Small intestine (tissue), 16 donors: ENCODE measurements around the gene PTER. TPM values are rescaled to one million over a fixed set of nuclear protein-coding genes. Genes with fewer than 3 reads are reported as not detected.

Experiments
- DNase-seq, 2 donors: peaks; one replicate each; pipeline versions ENCODE4 v3.0.0 to v3.0.0-alpha.2; 2013
- FAIRE-seq: peaks from 2 replicates; lab custom pipeline; 2012; peaks lifted over from hg19 to GRCh38; lab: Jason Lieb, UNC
- H3K27ac ChIP-seq, 3 donors: one replicate each; pipeline ENCODE4 v1.5.1; 2013; ENCODE audit warnings: low read length in 2 of 3, mild to moderate bottlenecking in 2 of 3, control low read depth in 1 of 3, inconsistent platforms in 1 of 3, low read depth in 1 of 3, moderate library complexity in 1 of 3
- H3K27me3 ChIP-seq, 3 donors: one replicate each; pipeline ENCODE4 v1.6.1; 2013; ENCODE audit warnings: low read length in 3 of 3, inconsistent platforms in 1 of 3; ENCODE audit not compliant: control insufficient read depth in 3 of 3, insufficient read depth in 3 of 3
- H3K36me3 ChIP-seq, 3 donors: one replicate each; pipeline ENCODE4 v1.6.1; 2013; ENCODE audit warnings: low read length in 3 of 3, inconsistent platforms in 1 of 3, low read depth in 1 of 3, mild to moderate bottlenecking in 1 of 3, moderate library complexity in 1 of 3; ENCODE audit not compliant: control insufficient read depth in 3 of 3, insufficient read depth in 2 of 3
- H3K4me1 ChIP-seq, 3 donors: one replicate each; pipeline ENCODE4 v1.6.1; 2013; ENCODE audit warnings: low read length in 2 of 3, inconsistent platforms in 1 of 3, low read depth in 1 of 3, mild to moderate bottlenecking in 1 of 3, moderate library complexity in 1 of 3; ENCODE audit not compliant: control insufficient read depth in 3 of 3, insufficient read depth in 2 of 3
- H3K4me3 ChIP-seq, 3 donors: one replicate each; pipeline ENCODE4 v1.5.1; 2013; ENCODE audit warnings: low read length in 3 of 3, control low read depth in 1 of 3, inconsistent platforms in 1 of 3, low read depth in 1 of 3, mild to moderate bottlenecking in 1 of 3, moderate library complexity in 1 of 3
- H3K9me3 ChIP-seq, 2 donors: one replicate each; pipeline ENCODE4 v1.6.1; 2013; ENCODE audit warnings: low read depth in 1 of 2, low read length in 1 of 2; ENCODE audit not compliant: control insufficient read depth in 2 of 2, insufficient read depth in 1 of 2
- WGBS, 3 donors: extraction: QIAGEN DNeasy Blood & Tissue Kit; methylation state at CpG; one replicate each; pipeline ENCODE4 v1.1.7; 2013; 5-methylcytosine and 5-hydroxymethylcytosine counted together
- long read RNA-seq, 10 donors: transcript quantifications; one replicate each; lab custom pipeline, GENCODE V29; 2026
- polyA plus RNA-seq, 4 donors: library from polyadenylated mRNA; stranded (reverse) in 3 of 4; unstranded in 1 of 4; fragments of 200-250 nt in 3 of 4; fragments of 120-200 nt in 1 of 4; gene quantifications; one replicate each; pipeline versions ENCODE4 v1.2.1 to v1.2.3, GENCODE V29; 2013
- donor health status: healthy with polysubstance abuse.
- donor health status: control.
- donor health status: control.
- donor health status: Bipolar disorder and iron deficiency.
- donor health status: healthy.

Gene PTER, protein sequence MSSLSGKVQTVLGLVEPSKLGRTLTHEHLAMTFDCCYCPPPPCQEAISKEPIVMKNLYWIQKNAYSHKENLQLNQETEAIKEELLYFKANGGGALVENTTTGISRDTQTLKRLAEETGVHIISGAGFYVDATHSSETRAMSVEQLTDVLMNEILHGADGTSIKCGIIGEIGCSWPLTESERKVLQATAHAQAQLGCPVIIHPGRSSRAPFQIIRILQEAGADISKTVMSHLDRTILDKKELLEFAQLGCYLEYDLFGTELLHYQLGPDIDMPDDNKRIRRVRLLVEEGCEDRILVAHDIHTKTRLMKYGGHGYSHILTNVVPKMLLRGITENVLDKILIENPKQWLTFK
- 10 to 100 TPM in 3 of 4 donors, 1 to 10 TPM in 1; 7.8 to 12.4 (median 10.6) TPM for polyA plus RNA-seq
- long read RNA-seq, donor 1, partial matches to known transcripts: 0 of 3 reads
- long read RNA-seq, donor 1, other reads (novel, unspliced or antisense): 0 of 3 reads
- long read RNA-seq, donor 2: 0 reads
- long read RNA-seq, donor 3, partial matches to known transcripts: 0 of 1 reads
- long read RNA-seq, donor 3, other reads (novel, unspliced or antisense): 0 of 1 reads
- long read RNA-seq, donor 4: 0 reads
- long read RNA-seq, donor 5: 0 reads
- long read RNA-seq, donor 6, partial matches to known transcripts: 0 of 1 reads
- long read RNA-seq, donor 6, other reads (novel, unspliced or antisense): 0 of 1 reads
- long read RNA-seq, donor 7: 0 reads
- long read RNA-seq, donor 8: 0 reads
- long read RNA-seq, donor 9: 0 reads
- long read RNA-seq, donor 10, partial matches to known transcripts: 0 of 1 reads
- long read RNA-seq, donor 10, other reads (novel, unspliced or antisense): 0 of 1 reads

DNA sequence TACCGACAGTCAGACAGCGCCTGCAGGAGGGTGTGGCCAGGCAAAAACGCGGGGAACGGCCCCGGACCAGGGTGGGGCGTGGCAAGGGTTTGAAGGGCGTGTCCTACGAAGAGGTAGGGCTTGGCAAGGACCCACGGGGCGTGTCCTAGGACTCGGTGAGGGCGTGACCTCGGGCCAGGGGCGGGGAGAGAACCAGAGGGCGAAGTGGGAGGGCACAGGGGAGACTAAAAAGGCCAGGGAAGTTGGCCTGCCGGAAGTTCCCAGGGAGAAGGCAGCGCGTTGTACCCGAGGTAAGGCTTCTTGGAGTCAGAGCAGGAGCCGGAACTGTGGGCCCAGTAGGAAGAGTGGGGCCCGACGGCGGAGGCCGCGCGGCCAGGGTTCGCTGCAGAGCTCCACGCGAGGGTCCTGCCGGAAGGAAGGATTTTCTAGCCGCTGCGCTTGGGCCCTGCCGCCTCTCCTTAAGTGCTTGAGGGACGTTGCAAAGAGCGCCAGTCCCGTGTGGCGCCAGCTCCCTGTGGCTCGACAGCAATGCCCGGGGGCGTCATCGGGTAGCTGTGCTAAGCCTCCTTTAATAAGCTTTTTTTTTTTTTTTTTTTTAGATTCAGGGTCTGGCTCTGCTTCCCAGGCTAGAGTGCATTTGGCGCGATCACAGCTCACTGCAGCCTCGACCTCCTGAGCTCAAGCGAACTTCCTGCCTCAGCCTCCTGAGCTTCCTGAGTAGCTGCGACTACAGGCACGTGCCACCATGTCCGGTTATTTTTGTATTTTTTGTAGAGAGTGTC, at the start of gene PTER:
Gene PTER (plus strand): TSS at position 253 of the 782 bp plus-strand sequence. CDS start 47,375 bp downstream, outside the sequence.
- Histone ChIP-seq H3K27me3 (peaks cover 0 to 2% (median 0%) of the 10 kb centered on the region in 3 donors), H3K4me1 (peaks cover 3 to 10% (median 8%) of the 10 kb centered on the region in 3 donors), H3K9me3 (no peaks in the 10 kb centered on the region), H3K27ac (peak within 1 kb of the TSS; percentile 77 to 95 (median 83)), H3K36me3 (no peaks in the 10 kb centered on the region), H3K4me3 (peak within 1 kb of the TSS; percentile 58 to 78 (median 72))
- 2 to 4% (median 2%) methylated on average over 42 to 49 of the region's 49 CpGs for WGBS, 3 donors
- no peak for FAIRE-seq
- peak; percentile 96 to 99 for DNase-seq

DNA sequence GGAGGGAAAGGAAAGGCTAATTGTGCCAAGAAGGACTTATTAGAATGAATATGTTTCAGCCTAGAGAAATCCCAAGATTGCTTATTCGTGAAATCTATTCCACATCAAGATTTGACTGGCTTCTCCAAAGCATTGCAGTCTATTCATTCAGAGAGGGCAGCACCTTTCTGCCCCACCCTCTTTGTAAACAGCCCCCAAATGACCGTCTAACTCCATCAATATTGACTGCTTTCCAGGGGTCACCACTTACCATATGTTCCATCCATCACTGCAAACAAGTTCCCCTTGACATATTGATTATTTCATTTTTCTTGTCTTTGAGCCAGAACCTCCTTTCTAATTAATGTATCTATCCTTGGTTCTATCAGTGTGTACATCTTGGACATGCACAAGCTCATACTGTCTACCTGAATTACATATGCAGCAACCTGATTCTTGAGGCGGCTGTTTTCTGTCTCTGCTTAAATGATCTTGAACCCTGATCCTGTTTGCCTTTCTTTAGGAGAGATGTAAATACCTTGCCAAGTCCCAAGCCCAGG, 44.2 kb upstream of the PTER start:
- Histone ChIP-seq H3K9me3 (no peaks in the 10 kb centered on the region), H3K27me3 (no peaks in the 10 kb centered on the region), H3K4me1 (no peaks in the 10 kb centered on the region), H3K4me3 (no peak overlapping the region), H3K27ac (no peak overlapping the region), H3K36me3 (no peaks in the 10 kb centered on the region)
- DNase-seq (no peak), FAIRE-seq (no peak)
- 31 to 55% (median 35%) methylated on average over 3 of the region's 3 CpGs for WGBS, 3 donors

DNA sequence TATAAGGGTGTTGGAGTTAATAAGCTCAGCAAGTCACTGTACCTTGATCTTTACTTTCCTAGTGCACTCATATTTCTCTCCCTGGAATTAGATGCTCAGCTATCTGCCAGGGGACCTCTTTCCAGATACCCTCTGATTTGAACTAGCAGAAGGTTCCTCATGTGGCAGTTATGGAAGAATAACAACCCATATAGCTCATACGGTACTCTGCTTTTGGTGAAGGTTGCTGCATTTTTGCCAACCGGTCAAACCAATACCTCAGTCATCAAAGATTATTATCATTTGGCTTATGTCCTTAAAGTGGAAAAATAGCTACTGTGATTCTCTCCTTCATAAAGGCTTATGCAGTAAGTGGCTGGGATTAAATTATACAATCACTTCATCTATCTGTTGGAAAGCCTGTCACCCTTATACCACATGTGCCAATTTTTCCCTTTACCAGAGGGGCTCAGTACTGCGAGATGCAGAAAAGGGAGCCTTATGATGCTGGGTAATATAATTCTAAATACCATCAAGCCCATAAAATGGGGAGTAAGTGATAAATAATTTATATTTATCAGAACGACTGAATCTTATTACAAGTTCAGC, 43.4 kb upstream of the PTER start:
- Histone ChIP-seq H3K9me3 (no peaks in the 10 kb centered on the region), H3K27me3 (no peaks in the 10 kb centered on the region), H3K27ac (no peak overlapping the region), H3K4me1 (no peaks in the 10 kb centered on the region), H3K4me3 (no peak overlapping the region), H3K36me3 (no peaks in the 10 kb centered on the region)
- no peak for DNase-seq
- 74 to 76% (median 76%) methylated on average over 4 of the region's 4 CpGs for WGBS, 3 donors
- FAIRE-seq: no peak

DNA sequence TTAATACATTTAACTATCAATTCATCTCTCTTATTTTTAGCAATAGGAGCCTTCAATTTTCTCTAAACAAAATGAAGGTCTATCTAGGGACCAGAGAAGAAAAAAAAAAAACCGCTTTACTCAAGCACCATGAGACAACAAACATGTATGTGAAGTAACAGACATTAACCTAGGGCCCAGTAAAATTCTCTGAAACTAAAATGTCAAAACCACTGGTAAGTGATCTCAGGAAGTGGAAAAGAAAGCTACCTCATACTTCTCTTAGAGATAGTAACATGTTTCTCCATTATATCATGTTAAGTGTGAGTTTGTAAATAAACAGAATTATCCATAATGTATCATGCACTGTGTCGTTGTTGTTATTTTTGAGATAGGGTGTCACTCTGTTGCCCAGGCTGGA, 35.4 kb upstream of the PTER start:
- no peaks in the 10 kb centered on the region for H3K4me1 ChIP-seq
- no peak for FAIRE-seq
- H3K27ac ChIP-seq: no peak overlapping the region
- peaks cover 0 to 2% (median 0%) of the 10 kb centered on the region in 3 donors for H3K27me3 ChIP-seq
- WGBS, 3 donors: 74 to 86% (median 76%) methylated on average over 2 of the region's 2 CpGs
- DNase-seq: no peak
- no peaks in the 10 kb centered on the region for H3K36me3 ChIP-seq
- H3K9me3 ChIP-seq: no peaks in the 10 kb centered on the region
- H3K4me3 ChIP-seq: no peak overlapping the region

DNA sequence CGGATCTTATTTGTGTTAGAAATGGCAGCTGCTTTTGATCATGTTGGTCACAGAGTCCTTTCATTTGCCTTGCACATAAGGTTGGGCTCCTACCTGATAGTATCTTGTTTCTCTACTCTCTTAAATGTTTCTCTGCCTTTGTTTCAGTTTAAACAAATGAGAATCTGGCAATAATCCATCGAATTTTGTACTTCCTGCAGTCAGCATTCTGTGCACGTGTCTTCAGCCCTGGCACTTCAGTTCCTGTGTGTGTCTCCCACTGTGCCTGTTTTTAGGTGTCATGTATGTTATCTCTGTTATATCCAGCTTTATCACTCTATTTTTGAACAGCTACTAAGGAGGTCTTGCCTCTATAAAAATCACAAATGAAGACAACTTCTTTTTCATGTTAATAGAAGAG, 28.4 kb upstream of the PTER start:
- Histone ChIP-seq H3K4me1 (no peaks in the 10 kb centered on the region), H3K27ac (no peak overlapping the region), H3K27me3 (peaks cover 0 to 2% (median 0%) of the 10 kb centered on the region in 3 donors), H3K36me3 (no peaks in the 10 kb centered on the region), H3K9me3 (no peaks in the 10 kb centered on the region), H3K4me3 (no peak overlapping the region)
- no peak for DNase-seq
- WGBS, 3 donors: 32 to 33% (median 32%) methylated on average over 3 of the region's 3 CpGs
- no peak for FAIRE-seq

DNA sequence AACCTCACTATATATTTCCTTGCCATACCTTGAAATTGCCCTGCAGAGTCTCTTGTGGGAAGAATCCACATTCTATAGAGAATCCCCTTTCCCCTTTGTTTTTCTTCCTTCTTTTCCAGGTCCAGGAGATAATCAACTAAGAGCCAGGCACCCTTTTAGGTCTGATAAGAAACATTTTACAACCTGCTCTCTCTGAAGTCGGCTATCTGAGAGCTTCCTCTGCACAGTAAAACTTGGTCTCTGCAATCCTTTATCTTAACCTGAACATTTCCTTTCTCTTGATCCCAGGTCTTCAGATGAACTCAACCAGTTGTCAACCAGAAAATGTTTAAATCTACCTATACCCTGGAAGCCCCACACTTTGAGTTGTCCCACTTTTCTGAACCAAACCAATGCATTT, 19.5 kb upstream of the PTER start:
- H3K4me3 ChIP-seq: no peak overlapping the region
- 7 to 24% (median 19%) methylated on average over 1 of the region's 1 CpG for WGBS, 3 donors
- no peaks in the 10 kb centered on the region for H3K9me3 ChIP-seq
- no peak for DNase-seq
- H3K27me3 ChIP-seq: peaks cover 0 to 4% (median 0%) of the 10 kb centered on the region in 3 donors
- FAIRE-seq: no peak
- H3K36me3 ChIP-seq: no peaks in the 10 kb centered on the region
- H3K27ac ChIP-seq: no peak overlapping the region
- H3K4me1 ChIP-seq: no peaks in the 10 kb centered on the region

DNA sequence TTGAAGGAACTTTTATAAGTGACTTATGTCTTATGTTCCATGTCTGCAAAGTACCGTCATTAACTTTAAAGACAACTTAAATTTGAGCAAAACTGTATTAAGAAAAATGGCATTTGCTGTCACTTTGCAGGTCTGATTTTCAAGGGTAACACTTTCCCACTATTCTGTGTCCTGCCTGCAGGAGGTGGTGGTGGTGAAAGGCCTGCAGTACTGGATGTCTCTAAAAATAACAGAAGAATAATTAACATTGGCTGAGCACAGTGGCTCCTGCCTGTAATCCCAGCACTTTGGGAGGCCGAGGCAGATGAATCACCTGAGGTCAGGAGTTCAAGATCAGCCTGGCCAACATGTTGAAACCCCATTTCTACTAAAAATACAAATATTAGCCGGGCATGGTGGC, 13.2 kb upstream of the PTER start:
- DNase-seq: no peak
- Histone ChIP-seq H3K36me3 (no peaks in the 10 kb centered on the region), H3K27me3 (peaks cover 0 to 7% (median 0%) of the 10 kb centered on the region in 3 donors), H3K9me3 (peaks cover 0 to 4% of the 10 kb centered on the region in 2 donors), H3K4me1 (no peaks in the 10 kb centered on the region), H3K27ac (no peak overlapping the region), H3K4me3 (no peak overlapping the region)
- FAIRE-seq: no peak
- 66 to 75% (median 71%) methylated on average over 3 of the region's 3 CpGs for WGBS, 3 donors
